OCI-LY7 (cell line): ENCODE data around the gene DAZAP1.

Experiments
- EZH2phosphoT487 ChIP-seq: fragments of 200-600 bp; sonication (generic); IDR thresholded peaks from 2 replicates; pipeline ENCODE4 v1.6.1; 2018; ENCODE audit warnings: low read depth, borderline replicate concordance, mild to moderate bottlenecking, mixed run types, antibody characterized with exemption, low read length, moderate library complexity, mixed read lengths
- TF ChIP-seq, protein P1 (sequence below): fragments of 200-600 bp; sonication (generic); conservative IDR thresholded peaks from 2 replicates; pipeline ENCODE4 v1.5.1; 2014; ENCODE audit warnings: mild to moderate bottlenecking, antibody characterized with exemption, low read length, moderate library complexity, mixed read lengths

DNA sequence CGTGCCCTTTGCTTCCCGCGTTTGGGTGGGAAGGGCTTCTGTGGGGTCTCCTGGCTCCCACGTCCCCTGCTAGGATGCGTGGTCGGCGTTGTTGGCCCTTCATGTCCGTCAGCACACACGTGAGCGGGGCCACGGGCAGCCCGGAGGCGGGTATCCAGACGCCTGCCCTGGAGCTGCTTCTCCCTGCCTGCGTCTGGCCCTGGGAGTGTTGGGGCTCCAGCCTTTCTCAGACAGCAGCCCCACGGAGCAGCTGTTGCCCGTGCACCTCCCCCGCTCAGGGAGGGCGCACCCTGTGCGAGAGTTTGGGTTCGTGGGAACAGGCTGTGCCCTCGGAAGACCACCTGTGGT is 14.5 kb downstream of the DAZAP1 start:
- TF ChIP-seq, protein P1, sequence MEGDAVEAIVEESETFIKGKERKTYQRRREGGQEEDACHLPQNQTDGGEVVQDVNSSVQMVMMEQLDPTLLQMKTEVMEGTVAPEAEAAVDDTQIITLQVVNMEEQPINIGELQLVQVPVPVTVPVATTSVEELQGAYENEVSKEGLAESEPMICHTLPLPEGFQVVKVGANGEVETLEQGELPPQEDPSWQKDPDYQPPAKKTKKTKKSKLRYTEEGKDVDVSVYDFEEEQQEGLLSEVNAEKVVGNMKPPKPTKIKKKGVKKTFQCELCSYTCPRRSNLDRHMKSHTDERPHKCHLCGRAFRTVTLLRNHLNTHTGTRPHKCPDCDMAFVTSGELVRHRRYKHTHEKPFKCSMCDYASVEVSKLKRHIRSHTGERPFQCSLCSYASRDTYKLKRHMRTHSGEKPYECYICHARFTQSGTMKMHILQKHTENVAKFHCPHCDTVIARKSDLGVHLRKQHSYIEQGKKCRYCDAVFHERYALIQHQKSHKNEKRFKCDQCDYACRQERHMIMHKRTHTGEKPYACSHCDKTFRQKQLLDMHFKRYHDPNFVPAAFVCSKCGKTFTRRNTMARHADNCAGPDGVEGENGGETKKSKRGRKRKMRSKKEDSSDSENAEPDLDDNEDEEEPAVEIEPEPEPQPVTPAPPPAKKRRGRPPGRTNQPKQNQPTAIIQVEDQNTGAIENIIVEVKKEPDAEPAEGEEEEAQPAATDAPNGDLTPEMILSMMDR = no peak
- no peak for TF ChIP-seq EZH2phosphoT487
